CD8-positive, alpha-beta memory T cell (primary cell): ENCODE measurements around the gene MAL. TPM values are rescaled to one million over a fixed set of nuclear protein-coding genes. Genes with fewer than 3 reads are reported as not detected.

Source experiments
- CTCF ChIA-PET: fragments of 350-600 bp; sonication (Branson Sonifier 250); formaldehyde crosslinking; loops from one replicate; lab custom pipeline; 2021; ENCODE audit warnings: antibody characterized with exemption; lab: Charles Lee
- POLR2A ChIA-PET: fragments of 350-600 bp; sonication (Branson Sonifier 250); formaldehyde crosslinking; loops from one replicate; lab custom pipeline; 2021; ENCODE audit warnings: antibody characterized with exemption; lab: Charles Lee
- DNase-seq, 5 donors: peaks; one replicate each; pipeline versions ENCODE4 v3.0.0 to v3.0.0-alpha.2; 2020 to 2022; ENCODE audit warnings: mixed read lengths in 1 of 5
- H3K27ac ChIP-seq: one replicate; pipeline ENCODE4 v1.7.0; 2013; ENCODE audit warnings: low read depth, mild to moderate bottlenecking, low read length, moderate library complexity
- H3K27me3 ChIP-seq: 2 replicates; pipeline ENCODE4 v1.7.0; 2013; ENCODE audit warnings: low read length, mild to moderate bottlenecking; ENCODE audit not compliant: insufficient read depth, poor library complexity, severe bottlenecking
- H3K36me3 ChIP-seq: 2 replicates; pipeline ENCODE4 v1.7.0; 2013; ENCODE audit warnings: mild to moderate bottlenecking, low read length, moderate library complexity; ENCODE audit not compliant: insufficient read depth
- H3K4me1 ChIP-seq: 2 replicates; pipeline ENCODE4 v1.7.0; 2013; ENCODE audit warnings: mild to moderate bottlenecking, low read length, moderate library complexity; ENCODE audit not compliant: insufficient read depth
- H3K4me3 ChIP-seq: 2 replicates; pipeline ENCODE4 v1.7.0; 2013; ENCODE audit warnings: mild to moderate bottlenecking, low read length
- H3K9me3 ChIP-seq: 2 replicates; pipeline ENCODE4 v1.7.0; 2013; ENCODE audit warnings: mild to moderate bottlenecking, low read length
- H3K27ac Mint-ChIP-seq, 8 donors: one replicate each; pipeline ENCODE4 v1.8.0; 2020 to 2021; ENCODE audit warnings: mixed read lengths in 8 of 8, mild to moderate bottlenecking in 6 of 8, inconsistent platforms in 3 of 8, moderate library complexity in 3 of 8
- H3K27me3 Mint-ChIP-seq, 2 donors: one replicate each; pipeline ENCODE4 v1.8.0; 2020 to 2021; ENCODE audit warnings: mixed read lengths in 2 of 2, mild to moderate bottlenecking in 1 of 2, moderate library complexity in 1 of 2
- H3K36me3 Mint-ChIP-seq, 3 donors: one replicate each; pipeline ENCODE4 v1.8.0; 2020 to 2021; ENCODE audit warnings: mixed read lengths in 3 of 3, inconsistent platforms in 1 of 3, mild to moderate bottlenecking in 1 of 3
- H3K4me1 Mint-ChIP-seq, 3 donors: one replicate each; pipeline ENCODE4 v1.8.0; 2020 to 2021; ENCODE audit warnings: mixed read lengths in 3 of 3, inconsistent platforms in 1 of 3, mild to moderate bottlenecking in 1 of 3
- H3K4me3 Mint-ChIP-seq, 7 donors: one replicate each; pipeline ENCODE4 v1.8.0; 2020 to 2021; ENCODE audit warnings: mixed read lengths in 7 of 7, mild to moderate bottlenecking in 6 of 7, moderate library complexity in 4 of 7, inconsistent platforms in 2 of 7
- H3K9me3 Mint-ChIP-seq, 5 donors: one replicate each; pipeline ENCODE4 v1.8.0; 2020 to 2022; ENCODE audit warnings: mixed read lengths in 5 of 5, mild to moderate bottlenecking in 3 of 5, moderate library complexity in 2 of 5, inconsistent platforms in 1 of 5
- polyA plus RNA-seq: library from polyadenylated mRNA; unstranded; fragments of 300-500 nt; fragmentation: Illumina TruSeq; gene quantifications from one replicate; pipeline ENCODE4 v1.2.3, GENCODE V29; 2021
- total RNA-seq, 2 experiments: library from RNA; stranded (reverse); gene quantifications; one replicate each; pipeline ENCODE4 v1.2.3, GENCODE V29; 2021

The MAL gene
- total and polyA plus RNA-seq, 3 experiments from 2014 or later: 25.2 to 50.4 (median 27.3) TPM

DNA sequence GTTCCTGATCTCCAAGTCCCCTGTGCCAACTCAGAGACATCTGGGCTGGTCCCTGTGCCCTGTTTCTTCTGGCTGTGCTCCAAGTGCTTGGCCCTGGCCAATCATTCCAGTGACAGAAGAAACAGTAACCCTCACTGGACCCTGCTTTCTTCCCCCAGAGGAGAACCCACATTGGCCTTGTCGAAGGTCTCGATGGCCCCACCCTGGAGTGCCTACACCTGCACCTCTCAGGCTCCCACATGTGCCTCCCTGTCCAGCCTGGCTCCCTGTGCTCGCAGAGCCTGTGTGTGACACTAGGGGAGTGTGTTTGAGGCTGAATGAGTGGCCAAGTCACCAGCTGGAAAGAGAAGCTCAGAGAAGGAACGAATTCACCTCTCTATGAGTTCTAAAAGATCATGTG is 5.9 kb upstream of the MAL start:
- Histone ChIP-seq H3K4me3 (no peak overlapping the region), H3K9me3 (no peaks in the 10 kb centered on the region), H3K36me3 (no peaks in the 10 kb centered on the region), H3K27me3 (no peaks in the 10 kb centered on the region), H3K4me1 (peaks cover 30% of the 10 kb centered on the region), H3K27ac (no peak overlapping the region)
- DNase-seq: no peak
- H3K4me3 Mint-ChIP-seq: no peak overlapping the region
- H3K27ac Mint-ChIP-seq: no peak overlapping the region
- H3K9me3 Mint-ChIP-seq: no peaks in the 10 kb centered on the region
- POLR2A ChIA-PET: no interaction called here
- CTCF ChIA-PET: interaction anchor here (0.7 kb wide), 1 partner anchor 96 kb away, joined by 3 read pairs; no protein-coding TSS in a partner anchor
- H3K36me3 Mint-ChIP-seq: no peaks in the 10 kb centered on the region
- H3K27me3 Mint-ChIP-seq: peaks cover 9 to 14% of the 10 kb centered on the region in 2 donors
- H3K4me1 Mint-ChIP-seq: peaks cover 14 to 26% (median 18%) of the 10 kb centered on the region in 3 donors

DNA sequence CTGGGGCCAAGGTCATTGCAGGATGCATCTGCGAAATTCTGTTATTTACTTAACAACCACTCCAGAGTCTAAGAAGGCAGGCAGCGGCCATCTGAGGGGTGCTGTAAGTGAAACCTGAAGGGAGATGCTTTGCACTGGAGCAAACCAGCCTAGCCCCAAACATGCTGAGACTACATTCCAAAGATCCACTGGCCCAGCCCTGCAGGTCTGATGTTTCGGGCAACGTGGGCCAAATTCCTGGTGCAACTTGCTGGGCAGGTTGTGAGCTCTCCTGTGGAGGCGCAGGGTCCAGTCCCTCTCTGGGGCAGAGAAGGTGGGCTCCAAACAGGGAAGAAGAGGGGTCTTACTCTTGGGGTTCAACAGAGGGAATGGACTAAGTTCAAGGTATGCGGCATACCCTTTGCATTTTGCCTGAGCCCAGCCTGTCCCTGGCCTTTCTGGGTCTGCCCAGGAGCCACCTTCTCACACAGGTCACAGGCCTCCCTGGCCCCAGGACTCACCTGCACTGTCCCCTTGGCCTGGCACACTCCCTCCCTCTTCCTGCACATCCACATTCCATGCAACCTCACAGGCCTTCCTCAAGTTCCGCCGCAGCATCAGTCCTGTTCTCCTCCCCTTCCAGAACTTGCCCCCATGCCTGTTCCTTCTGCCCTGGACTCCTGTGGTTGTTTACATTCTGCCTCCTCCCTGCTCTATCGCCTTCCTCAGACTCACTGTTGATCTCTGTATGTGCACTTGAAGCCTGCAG is 5.1 kb upstream of the MAL start:
- POLR2A ChIA-PET: no interaction called here

DNA sequence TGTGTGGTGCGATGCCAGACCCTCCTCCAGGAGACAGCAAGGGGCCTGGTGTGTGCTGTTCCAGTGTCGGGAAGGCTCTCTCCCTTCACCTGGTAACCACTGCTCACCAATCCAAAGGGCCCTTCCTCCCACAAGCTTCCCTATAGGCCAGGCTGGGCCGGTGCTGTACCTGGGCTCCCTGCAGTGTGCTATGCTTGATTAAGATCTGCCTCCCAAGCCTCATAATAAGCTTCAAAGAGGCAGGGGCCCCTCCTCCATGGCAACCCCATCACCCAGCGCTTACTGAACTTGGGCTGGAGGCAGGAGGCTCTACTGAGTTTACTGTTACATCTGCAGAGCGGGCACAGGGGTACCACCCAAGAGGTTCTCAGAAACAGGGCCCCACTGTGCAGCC is 4.5 kb upstream of the MAL start:
- Histone ChIP-seq H3K4me3 (no peak overlapping the region), H3K36me3 (no peaks in the 10 kb centered on the region), H3K27ac (no peak overlapping the region), H3K27me3 (no peaks in the 10 kb centered on the region), H3K4me1 (peaks cover 32% of the 10 kb centered on the region), H3K9me3 (no peaks in the 10 kb centered on the region)
- Mint-ChIP-seq H3K27me3 (peaks cover 16 to 17% of the 10 kb centered on the region in 2 donors), H3K36me3 (peaks cover 0 to 2% (median 0%) of the 10 kb centered on the region in 3 donors), H3K4me1 (peaks cover 17 to 34% (median 21%) of the 10 kb centered on the region in 3 donors), H3K27ac (no peak overlapping the region), H3K4me3 (no peak overlapping the region), H3K9me3 (no peaks in the 10 kb centered on the region)
- DNase-seq: no peak
- ChIA-PET CTCF (interaction anchor here (6.2 to 7.6 kb wide), 2 partner anchors 57 to 94 kb away, joined by 92 to 286 read pairs; no protein-coding TSS in a partner anchor), POLR2A (no interaction called here)

More for the DNA sequence above, 5.1 kb upstream of the MAL start:
- no peaks in the 10 kb centered on the region for H3K36me3 ChIP-seq
- no peaks in the 10 kb centered on the region for H3K9me3 ChIP-seq
- Mint-ChIP-seq H3K36me3 (no peaks in the 10 kb centered on the region), H3K4me1 (peaks cover 14 to 30% (median 18%) of the 10 kb centered on the region in 3 donors), H3K4me3 (no peak overlapping the region), H3K9me3 (no peaks in the 10 kb centered on the region), H3K27me3 (peaks cover 12 to 14% of the 10 kb centered on the region in 2 donors), H3K27ac (no peak overlapping the region)
- no peak overlapping the region for H3K27ac ChIP-seq
- DNase-seq: no peak
- CTCF ChIA-PET: interaction anchor here (6.2 to 7.6 kb wide), 2 partner anchors 58 to 95 kb away, joined by 92 to 286 read pairs; no protein-coding TSS in a partner anchor
- peaks cover 32% of the 10 kb centered on the region for H3K4me1 ChIP-seq
- no peaks in the 10 kb centered on the region for H3K27me3 ChIP-seq
- no peak overlapping the region for H3K4me3 ChIP-seq

DNA sequence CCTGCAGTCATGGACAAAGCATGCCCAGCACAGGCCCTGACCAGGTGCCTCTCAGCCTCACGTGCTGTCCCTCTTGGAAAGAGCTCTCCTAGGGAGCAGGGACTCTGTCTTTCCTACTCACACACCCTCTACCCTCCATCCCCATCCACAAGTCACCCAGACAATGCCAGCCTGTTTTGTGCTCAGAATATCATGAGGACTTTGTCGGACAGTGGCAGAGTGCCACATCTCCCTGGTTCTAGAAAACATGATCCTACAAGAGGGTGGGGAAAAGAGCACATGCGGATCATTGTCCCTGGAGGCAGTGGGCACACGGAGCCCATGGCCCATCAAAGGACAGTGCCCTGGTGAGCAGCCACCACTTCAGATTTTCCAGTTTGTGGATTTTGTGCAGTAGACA is 3.7 kb upstream of the MAL start:
- POLR2A ChIA-PET: interaction anchor here (4.7 to 4.9 kb wide), 2 partner anchors 54 to 57 kb away, joined by 38 to 44 read pairs; no protein-coding TSS in a partner anchor
- no peaks in the 10 kb centered on the region for H3K9me3 Mint-ChIP-seq
- no peak overlapping the region for H3K4me3 ChIP-seq
- peaks cover 19 to 23% of the 10 kb centered on the region in 2 donors for H3K27me3 Mint-ChIP-seq
- H3K27ac ChIP-seq: no peak overlapping the region
- H3K4me1 Mint-ChIP-seq: peaks cover 19 to 41% (median 27%) of the 10 kb centered on the region in 3 donors
- no peak overlapping the region for H3K4me3 Mint-ChIP-seq
- DNase-seq: no peak
- H3K9me3 ChIP-seq: no peaks in the 10 kb centered on the region
- no peak overlapping the region for H3K27ac Mint-ChIP-seq
- H3K36me3 ChIP-seq: no peaks in the 10 kb centered on the region
- H3K27me3 ChIP-seq: no peaks in the 10 kb centered on the region
- peaks cover 0 to 5% (median 0%) of the 10 kb centered on the region in 3 donors for H3K36me3 Mint-ChIP-seq
- H3K4me1 ChIP-seq: peaks cover 32% of the 10 kb centered on the region
- CTCF ChIA-PET: interaction anchor here (0.9 to 7.6 kb wide), 16 partner anchors 10 to 184 kb away, joined by 3 to 286 read pairs (median 7); partner anchors contain the start of genes MRPS5, ZNF2 and ZNF514

DNA sequence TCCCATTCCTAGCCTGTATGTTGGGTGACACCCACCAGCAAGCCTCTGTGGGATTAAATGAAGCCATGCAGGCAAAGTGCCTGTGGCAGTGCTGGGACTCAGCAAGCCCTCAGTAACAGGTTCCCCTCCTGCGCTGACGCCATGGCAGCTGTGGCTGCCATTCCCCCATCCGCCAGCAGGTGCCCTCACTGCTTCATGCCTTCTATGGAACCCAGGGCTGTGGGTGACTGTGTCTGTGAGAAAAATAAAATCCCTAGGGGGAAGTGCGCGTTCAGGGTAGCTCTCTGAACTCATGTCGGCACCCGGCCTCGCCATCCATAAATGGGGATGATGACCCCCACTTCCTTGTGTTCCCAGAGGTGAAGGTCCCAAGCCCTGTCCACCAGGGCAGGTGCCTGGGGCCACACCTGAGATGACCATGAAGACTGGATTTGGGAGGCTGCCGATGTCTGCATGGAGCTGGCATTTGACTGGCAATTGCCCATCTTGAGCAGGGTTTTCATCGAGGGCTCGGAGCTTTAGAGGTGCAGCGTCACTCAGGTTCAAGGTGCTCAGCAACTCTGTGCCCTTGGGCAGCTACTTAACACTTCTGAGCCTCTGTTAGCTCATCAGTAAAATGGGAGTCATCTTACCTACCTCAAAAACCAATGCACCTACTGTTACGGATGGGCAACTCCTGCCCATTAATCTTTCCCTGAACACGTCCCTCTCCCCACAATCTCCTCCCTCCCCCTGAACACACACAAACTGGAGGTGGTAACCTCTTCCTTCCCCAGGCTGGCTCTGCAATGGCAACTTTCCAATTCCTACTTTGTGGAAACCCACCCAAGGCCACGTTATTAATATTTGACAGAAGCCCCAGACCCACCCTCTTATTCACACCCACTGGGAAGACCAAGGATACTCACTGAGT is 2.9 kb upstream of the MAL start:
- ChIA-PET POLR2A (interaction anchor here (4.7 to 4.9 kb wide), 2 partner anchors 53 to 57 kb away, joined by 38 to 44 read pairs; no protein-coding TSS in a partner anchor), CTCF (interaction anchor here (0.8 to 7.6 kb wide), 19 partner anchors 9 to 183 kb away, joined by 3 to 286 read pairs (median 6); partner anchors contain the start of genes MRPS5, ZNF2 and ZNF514)
- Mint-ChIP-seq H3K9me3 (no peaks in the 10 kb centered on the region), H3K36me3 (peaks cover 0 to 5% (median 0%) of the 10 kb centered on the region in 3 donors), H3K27me3 (peaks cover 22 to 30% of the 10 kb centered on the region in 2 donors), H3K4me3 (peak overlapping the region in 6 of 7 donors; percentile 35 to 82 (median 52)), H3K27ac (peak overlapping the region in 5 of 8 donors; percentile 39 to 77 (median 69)), H3K4me1 (peaks cover 24 to 48% (median 34%) of the 10 kb centered on the region in 3 donors)
- peak; percentile 44 to 82 (median 48) for DNase-seq
- H3K4me3 ChIP-seq: no peak overlapping the region
- H3K27ac ChIP-seq: no peak overlapping the region
- H3K4me1 ChIP-seq: peaks cover 32% of the 10 kb centered on the region
- no peaks in the 10 kb centered on the region for H3K9me3 ChIP-seq
- no peaks in the 10 kb centered on the region for H3K36me3 ChIP-seq
- no peaks in the 10 kb centered on the region for H3K27me3 ChIP-seq

DNA sequence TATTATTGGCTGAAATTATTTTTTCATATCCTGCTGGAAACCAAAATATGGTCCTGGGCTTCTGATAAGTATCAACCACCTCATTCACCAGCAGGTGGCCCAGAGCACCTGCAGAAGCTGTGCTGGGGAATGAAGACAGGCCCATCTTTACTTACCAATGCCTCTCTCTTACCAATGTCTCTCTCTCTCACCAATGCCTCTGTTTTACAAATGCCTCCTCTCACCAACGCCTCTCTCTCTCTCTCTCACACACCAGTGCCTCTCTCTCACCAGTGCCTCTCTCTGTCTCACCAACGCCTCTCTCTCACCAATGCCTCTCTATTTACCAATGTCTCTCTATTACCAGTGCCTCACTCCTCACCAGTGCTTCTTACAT is 2.3 kb upstream of the MAL start:
- Mint-ChIP-seq H3K9me3 (no peaks in the 10 kb centered on the region), H3K36me3 (peaks cover 0 to 5% (median 0%) of the 10 kb centered on the region in 3 donors), H3K4me3 (peak overlapping the region; percentile 17 to 82 (median 47)), H3K4me1 (peaks cover 24 to 51% (median 34%) of the 10 kb centered on the region in 3 donors), H3K27ac (peak overlapping the region in 6 of 8 donors; percentile 18 to 77 (median 58)), H3K27me3 (peaks cover 22 to 32% of the 10 kb centered on the region in 2 donors)
- Histone ChIP-seq H3K27me3 (no peaks in the 10 kb centered on the region), H3K4me1 (peaks cover 32% of the 10 kb centered on the region), H3K4me3 (peak overlapping the region; percentile 30), H3K9me3 (no peaks in the 10 kb centered on the region), H3K36me3 (no peaks in the 10 kb centered on the region), H3K27ac (no peak overlapping the region)
- ChIA-PET CTCF (interaction anchor here (0.8 to 7.6 kb wide), 18 partner anchors 9 to 151 kb away, joined by 3 to 286 read pairs (median 7); partner anchors contain the start of genes MRPS5, ZNF2 and ZNF514), POLR2A (interaction anchor here (0.7 to 4.9 kb wide), 3 partner anchors 11 to 56 kb away, joined by 3 to 44 read pairs (median 38); no protein-coding TSS in a partner anchor)
- peak in 4 of 5 donors; percentile 7 to 69 (median 55) for DNase-seq

DNA sequence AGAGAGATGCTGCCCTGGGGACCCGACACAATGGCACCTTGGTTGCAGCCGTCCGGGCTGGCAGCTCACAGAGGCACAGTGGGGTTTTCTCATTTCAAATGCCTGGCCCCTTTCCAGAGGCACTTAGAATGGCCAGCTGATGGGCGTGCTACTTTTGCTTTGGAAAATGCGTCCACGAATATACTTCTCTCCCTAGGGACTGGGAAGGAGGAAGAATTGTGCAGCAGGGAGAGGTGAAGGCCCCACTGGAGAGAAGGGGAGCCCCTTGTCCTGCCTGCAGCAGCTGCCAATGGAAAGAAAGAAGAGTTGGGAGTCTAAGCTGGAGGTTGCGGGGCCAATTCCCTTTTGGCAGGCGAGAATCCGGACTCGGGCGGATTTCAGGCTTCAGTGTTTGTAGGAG is 1.1 kb upstream of the MAL start:
- no peaks in the 10 kb centered on the region for H3K9me3 Mint-ChIP-seq
- Histone ChIP-seq H3K4me1 (peaks cover 40% of the 10 kb centered on the region), H3K27ac (no peak overlapping the region), H3K36me3 (no peaks in the 10 kb centered on the region), H3K9me3 (no peaks in the 10 kb centered on the region), H3K27me3 (no peaks in the 10 kb centered on the region), H3K4me3 (no peak overlapping the region)
- peaks cover 24 to 61% (median 44%) of the 10 kb centered on the region in 3 donors for H3K4me1 Mint-ChIP-seq
- H3K36me3 Mint-ChIP-seq: peaks cover 0 to 5% (median 3%) of the 10 kb centered on the region in 3 donors
- H3K4me3 Mint-ChIP-seq: peak overlapping the region; percentile 62 to 83 (median 72)
- H3K27me3 Mint-ChIP-seq: peaks cover 21 to 32% of the 10 kb centered on the region in 2 donors
- CTCF ChIA-PET: interaction anchor here (1.0 to 7.6 kb wide), 7 partner anchors 17 to 97 kb away, joined by 3 to 286 read pairs (median 15); partner anchors contain the start of gene MRPS5
- peak overlapping the region in 1 of 8 donors; percentile 15 for H3K27ac Mint-ChIP-seq
- no peak for DNase-seq
- POLR2A ChIA-PET: interaction anchor here (2.2 to 4.9 kb wide), 3 partner anchors 29 to 55 kb away, joined by 11 to 44 read pairs (median 38); no protein-coding TSS in a partner anchor
